ENCODE data around the gene ZMYM3.
"Not testable (repeated sequence)": the region's sequence is repeated elsewhere in the genome, so short reads cannot be mapped to it uniquely, and the experiment has no call there.

The ZMYM3 gene

DNA sequence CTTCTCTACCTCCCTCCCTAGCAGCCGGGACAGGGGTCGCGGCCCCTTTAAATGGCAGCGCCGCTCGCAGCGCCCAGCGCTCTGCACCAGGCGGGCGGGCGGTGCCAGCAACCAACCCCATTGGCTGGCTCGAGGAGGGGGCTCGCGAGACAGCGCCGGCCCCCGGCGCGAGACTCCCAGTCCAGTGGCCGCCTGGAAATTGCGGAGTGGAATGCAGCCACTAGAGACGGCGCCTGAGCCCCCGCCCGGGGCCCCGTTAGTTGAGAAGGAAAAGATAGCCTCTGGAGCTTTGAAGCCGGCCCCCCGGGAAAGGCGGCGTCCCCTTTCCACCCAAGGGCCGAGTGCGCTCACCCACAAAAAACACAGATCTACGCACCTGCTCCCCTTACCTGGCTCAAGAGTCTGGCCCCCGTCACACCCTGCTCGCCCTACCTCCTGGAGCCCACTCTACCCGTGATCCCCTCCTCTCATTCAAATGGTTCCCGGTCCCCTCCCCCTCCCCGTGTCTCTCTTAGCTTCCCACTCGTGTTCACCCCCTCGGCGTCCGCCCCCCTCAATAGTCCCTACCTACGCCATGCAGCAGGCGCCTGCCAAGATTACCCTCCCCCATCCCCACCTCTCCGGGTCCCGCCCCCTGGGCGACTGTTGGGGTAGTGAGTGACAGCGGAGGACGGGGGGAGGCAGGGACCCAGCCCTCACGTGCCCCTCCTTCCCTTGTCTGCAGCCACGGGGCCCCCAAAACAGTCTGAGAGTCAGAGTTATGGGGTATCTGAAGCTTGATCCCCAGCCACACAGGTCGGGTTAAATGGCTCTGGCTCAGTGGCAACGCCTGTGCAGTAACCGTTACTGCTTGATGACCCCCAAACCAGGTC is at the start of gene ZMYM3:
Gene ZMYM3, minus strand, starts transcription at position 49 of the 872 bp plus-strand sequence. CDS start 885 bp downstream, outside the sequence.
- DNase-seq, result peak; percentile 78

DNA sequence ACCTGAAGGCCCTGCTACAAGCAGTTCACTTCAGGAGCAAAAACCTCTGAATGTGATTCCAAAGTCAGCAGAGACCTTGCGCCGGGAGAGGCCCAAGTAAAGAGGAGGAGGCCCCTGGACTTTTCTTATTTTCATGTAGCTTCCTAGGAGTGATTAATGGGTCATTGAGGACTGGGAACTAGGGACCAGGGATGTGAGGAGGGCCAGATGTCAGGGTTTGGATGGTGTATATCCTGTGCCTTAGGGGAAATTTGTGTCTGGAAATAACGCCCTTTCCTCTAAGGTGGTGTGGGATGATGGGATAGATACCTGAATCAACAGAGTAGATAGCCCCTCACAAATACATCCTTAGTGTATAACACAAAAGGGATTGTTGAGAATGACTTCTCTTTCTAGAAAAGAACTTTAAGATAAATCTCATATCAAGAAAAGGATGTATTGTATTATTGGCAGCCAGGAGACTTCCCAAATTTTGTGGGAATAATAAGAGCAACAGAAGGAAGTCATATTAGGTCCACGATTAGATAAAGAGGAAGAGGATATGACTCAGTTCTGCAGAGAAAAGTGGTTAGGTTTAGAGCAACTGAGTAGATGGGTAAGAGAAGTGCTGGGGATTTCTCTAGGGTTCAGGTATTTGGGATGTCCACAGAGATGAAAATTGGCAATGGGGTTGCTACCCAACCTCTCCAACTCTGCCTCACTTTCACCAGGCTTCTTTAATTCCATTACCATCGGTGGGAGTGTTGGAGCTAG is 48.7 kb upstream of the ZMYM3 start:
- no peak for DNase-seq

DNA sequence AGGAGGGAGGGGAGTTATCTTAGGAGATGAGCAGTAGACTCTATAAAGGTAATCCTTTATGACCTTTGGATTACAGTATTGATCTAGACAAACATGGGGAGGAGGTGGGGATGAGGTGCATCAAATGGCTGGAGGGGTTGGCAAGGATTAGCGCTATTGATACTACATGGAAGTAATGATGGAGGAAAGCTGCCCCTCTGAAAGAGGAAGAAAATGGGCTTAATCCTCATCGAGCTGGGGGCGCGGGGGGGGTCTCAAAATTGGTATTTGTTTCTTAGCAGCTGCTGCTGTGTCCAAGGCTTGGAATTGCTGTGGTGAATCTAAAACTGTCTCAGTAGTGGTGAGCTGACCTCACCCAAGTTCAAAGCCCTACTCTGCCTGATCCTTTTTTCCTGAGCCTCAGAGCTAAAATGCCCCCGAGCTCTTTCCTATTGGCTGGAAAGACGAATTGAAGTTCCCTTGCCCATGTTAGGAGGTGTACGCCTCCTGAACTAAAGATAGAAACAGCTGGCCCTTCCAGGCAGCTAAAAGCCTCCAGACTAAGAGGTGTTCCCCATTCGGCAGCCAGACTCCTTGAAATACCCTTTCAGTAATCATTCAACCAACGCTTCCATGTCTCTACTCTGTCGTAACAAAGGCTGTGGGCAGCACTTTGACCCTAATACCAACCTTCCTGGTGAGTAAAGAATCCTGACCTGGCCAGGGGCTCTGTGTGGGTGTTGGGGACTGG is 47.4 kb upstream of the ZMYM3 start, which contains the start of gene ITGB1BP2:
Gene ITGB1BP2, plus strand, starts transcription at position 556 of the 730 bp plus-strand sequence. Its CDS starts 57 bp downstream, at position 613.
- DNase-seq, result no peak

DNA sequence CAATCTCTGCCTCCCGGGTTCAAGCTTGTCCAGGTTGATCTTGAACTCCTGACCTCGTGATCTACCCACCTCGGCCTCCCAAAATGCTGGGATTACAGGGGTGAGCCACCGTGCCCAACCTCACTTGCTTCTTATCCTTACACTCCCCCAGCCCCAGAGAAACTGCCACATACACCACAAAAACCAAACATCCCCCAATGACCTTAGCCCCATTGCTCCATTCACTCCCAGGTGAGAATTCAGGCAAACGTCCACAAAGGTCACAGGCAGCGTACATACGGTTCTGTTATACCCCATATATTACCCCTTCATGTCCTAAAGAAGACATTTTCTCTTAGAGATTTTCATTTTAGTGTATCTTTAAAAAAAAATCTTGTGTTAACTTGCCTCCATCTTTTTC is 46.6 kb upstream of the ZMYM3 start:
- DNase-seq, result not testable (repeated sequence)

DNA sequence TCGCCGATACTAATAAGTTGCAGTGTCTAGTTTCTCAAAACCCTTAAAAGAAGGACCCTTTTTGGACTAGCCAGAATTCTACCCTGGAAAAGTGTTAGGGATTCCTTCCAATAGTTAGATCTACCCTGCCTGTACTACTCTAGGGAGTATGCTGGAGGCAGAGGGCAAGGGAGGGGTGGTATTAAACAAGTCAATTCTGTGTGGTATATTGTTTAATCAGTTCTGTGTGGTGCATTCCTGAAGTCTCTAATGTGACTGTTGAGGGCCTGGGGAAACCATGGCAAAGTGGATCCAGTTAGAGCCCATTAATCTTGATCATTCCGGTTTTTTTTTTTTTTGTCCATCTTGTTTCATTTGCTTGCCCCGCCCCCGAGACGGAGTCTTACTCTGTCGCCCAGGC is 46.1 kb upstream of the ZMYM3 start:
- not testable (repeated sequence) for DNase-seq

DNA sequence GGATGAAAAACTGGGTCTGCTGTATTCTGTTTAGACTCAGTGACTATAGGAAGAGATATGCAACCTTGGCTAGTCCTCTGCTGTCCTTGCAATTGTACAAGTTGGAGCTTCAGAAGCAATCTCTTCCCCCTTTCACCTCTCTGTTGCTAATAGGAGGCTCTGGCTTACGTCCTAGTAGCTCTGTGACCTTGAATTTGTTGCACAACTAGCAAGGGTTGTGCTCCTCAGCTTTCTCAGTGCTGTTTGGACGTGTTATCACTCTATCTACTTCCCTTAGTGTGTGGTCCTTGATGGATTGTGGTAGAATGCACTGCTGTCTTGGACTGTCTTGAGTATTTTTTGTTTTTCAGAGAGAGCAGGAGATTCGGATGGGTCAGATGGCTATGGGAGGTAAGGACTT is 44.2 kb upstream of the ZMYM3 start:
- DNase-seq, result no peak

DNA sequence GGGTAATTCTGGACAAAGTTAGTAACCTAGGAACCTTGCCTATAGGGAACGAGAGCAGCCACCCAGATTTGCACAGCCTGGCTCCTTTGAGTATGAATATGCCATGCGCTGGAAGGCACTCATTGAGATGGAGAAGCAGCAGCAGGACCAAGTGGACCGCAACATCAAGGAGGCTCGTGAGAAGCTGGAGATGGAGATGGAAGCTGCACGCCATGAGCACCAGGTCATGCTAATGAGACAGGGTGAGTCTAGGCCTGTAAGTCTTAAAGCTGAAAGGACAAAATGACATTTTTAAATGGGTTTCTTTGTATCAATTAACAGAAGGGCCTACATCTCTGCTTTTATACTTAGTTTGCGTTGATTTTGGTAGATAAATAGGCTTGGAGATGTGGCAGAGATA is 42.9 kb upstream of the ZMYM3 start:
- no peak for DNase-seq

DNA sequence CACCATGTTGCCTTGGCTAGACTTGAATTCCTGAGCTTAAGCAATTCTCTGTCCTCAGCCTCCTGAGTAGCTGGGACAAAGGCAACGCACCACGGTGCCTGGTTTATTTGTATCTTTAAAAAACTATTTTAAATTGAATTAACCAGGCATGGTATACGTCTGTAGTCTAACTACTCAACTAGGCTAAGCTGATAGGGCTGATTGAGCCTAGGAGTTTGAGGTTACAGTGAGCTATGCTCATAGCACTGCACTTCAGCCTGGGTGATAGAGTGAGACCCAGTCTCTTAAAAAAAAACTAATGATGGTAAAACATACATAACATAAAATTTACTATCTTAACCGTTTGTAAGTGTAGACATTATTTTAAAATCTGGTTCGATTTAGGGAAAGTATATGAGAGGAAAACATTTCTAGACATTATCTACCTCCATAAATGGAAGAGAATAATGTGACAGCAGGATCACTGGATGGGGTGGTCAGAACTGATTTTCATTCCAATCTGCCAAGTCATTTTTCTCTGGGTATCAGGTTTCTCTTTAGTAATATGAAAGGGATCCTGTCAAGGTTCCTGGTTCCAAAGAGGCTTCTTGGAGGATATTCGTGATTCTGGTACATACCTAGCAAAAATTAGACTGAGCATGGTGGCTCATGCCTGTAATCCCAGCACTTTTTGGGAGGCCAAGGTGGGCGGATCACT is 38.9 kb upstream of the ZMYM3 start:
- no peak for DNase-seq

DNA sequence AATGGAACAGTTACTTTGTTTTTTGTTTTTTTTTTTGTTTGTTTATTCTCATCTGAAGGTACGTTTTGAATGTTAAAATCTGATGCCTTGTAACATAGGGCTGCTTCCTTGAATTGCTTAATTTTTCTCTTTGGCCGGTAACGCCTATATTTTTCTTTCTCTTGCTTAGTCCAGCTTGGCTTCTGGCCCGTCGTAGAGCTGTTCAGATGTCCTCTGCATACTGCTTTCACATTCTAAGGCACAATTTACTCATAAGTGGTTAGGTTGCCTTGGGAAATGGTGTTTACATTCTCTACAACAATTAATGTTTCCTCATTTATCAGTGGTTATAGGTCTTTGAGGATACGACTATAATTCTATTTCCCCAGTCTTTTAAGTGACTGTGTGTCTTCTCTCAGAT is 37.4 kb upstream of the ZMYM3 start:
- no peak for DNase-seq

DNA sequence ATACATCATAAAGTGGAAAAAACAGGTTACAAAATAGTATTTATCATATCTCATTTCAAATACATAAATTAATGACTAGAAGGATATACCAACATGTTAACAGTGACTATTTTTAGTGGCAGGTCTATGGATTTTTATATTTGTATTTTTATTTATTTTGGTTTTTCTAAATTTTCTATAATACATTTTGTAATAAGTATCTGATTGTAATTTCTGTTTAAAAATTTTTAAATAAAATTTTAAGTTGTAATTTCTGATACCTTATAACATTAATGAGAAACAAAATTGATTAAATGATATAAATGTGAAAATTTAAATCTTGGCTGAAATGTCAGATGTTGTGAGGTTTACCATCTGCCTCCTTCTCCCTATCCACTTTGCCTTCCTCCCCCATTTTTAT is 32.0 kb upstream of the ZMYM3 start:
- DNase-seq, result no peak

DNA sequence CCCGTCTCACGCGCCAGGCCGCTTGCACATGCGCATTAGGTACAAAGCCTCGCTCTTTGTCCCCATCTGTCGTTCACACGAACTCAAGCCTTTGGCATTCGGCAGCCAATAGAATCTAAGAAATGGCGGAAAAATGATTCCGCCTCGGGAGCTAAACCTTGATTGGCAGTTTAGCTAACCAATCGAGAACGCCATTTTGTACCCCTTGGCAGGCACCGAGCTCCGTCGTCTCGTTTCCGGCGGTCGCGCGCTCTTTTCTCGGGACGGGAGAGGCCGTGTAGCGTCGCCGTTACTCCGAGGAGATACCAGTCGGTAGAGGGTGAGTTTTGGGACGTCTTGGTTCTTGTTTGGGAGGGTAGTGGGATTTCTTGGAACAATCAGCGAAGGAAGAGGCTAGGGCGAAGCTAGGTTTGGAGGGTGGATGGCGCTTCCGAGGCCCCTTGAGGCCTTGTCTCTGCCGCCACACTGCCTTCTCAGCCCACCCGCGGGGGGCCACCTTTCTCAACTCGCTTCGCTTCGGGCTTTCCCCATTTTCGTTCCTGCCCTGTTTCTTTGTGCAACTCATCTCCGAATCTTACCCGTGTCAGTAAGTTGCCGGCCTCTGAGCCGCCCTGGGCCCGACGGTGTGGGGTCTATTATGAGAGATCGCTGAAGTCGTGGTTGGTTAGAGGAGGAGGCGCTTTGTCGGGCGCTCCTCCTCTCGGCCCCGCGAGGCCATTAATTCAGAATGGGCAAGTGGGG is 29.6 kb upstream of the ZMYM3 start, which contains the start of gene NONO:
Gene NONO, plus strand, starts transcription at position 233 of the 741 bp plus-strand sequence. CDS start 7,003 bp downstream, outside the sequence.
- DNase-seq, result peak; percentile 93

DNA sequence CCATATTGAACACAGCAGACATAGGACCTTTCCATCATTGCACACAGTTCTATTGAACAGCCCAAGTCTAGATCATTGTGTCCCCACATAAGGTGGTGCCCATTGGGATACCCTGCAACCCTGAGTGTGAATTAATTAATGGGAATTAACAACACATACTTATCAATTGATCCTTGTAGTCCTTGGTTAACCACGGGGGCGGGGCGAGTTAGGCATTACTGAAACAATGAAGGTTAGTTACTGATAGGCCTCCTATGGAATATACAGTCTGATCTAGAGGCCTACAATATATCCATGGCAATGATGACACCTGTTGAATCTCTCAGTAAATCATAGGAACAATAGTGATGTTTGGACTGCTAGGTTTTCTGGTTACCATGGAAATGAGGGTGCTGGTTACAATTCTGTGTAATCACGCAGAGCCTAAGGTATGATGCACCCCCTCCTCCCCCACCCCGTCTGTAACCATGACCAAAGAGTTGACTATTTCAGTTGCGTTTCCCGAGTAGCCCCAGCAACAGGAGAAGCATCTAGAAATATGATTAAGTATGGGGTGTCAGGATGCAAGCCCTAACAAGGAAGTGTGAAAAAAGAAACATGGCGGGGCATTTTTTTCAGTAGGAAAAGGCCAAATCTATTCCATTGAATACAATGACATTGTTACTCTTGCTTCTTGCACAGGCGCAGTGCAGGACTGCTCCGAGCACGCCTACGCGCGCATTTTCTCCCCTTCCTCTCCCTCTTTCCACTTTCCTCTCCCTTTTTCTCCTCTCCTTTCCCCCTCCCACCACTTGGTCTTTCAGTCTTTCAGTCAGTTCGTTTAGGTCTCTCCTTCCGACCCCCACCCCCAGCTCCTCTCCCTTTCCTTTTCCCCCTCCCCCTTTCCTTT is 28.8 kb upstream of the ZMYM3 start:
- no peak for DNase-seq

DNA sequence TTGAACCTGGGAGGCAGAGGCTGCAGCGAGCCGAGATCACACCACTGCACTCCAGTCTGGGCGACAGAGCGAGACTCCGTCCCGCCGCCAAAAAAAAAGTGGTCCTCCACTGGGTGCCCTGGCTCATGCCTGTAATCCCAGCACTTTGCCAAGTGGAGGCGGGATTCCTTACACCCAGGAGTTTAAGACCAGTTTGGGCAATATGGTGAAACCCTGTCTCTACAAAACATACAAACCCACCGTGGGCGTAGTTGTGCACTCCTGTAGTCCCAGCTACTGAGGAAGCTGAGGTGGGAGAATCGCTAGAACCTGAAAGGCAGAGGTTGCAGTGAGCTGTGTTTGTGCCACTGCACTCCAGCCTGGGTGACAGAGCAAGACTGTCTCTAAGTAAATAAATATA is 27.4 kb upstream of the ZMYM3 start:
- DNase-seq, result not testable (repeated sequence)

DNA sequence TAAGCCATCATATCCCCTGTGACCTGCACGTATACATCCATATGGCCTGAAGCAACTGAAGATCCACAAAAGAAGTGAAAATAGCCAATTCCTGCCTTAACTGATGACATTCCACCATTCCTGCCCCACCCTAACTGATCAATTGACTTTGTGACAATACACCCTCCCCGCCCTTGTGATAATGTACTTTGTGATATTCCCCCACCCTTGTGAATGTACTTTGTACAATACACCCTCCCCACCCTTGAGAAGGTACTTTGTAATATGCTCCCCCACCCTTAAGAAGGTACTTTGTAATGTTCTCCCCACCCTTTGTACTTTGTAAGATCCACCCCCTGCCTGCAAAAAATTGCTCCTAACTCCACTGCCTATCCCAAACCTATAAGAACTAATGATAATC is 18.4 kb upstream of the ZMYM3 start:
- not testable (repeated sequence) for DNase-seq

DNA sequence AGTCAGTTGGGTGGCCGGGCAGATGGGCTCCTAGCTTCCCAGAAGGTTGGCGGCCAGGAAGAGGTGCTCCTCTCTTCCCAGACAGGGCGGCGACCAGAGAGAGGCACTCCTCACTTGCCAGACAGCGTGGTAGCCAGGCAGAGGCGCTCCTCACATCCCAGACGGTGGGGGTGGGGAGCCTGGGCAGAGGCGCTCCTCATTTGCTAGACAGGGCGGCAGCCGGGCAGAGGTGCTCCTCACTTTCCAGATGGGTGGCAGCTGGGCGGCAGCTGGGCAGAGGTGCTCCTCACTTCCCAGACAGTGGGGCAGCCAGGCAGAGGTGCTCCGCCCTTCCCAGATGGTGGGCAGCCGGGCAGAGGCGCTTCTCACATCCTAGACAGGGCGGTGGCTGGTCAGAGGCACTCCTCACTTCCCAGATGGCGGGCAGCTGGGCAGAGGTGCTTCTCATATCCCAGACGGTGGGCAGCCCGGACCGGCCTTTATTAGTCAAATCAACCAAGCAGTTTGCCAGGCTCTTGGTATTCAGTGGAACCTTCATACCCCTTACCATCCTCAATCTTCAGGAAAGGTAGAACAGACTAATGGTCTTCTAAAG is 16.0 kb upstream of the ZMYM3 start:
- DNase-seq, result no peak

DNA sequence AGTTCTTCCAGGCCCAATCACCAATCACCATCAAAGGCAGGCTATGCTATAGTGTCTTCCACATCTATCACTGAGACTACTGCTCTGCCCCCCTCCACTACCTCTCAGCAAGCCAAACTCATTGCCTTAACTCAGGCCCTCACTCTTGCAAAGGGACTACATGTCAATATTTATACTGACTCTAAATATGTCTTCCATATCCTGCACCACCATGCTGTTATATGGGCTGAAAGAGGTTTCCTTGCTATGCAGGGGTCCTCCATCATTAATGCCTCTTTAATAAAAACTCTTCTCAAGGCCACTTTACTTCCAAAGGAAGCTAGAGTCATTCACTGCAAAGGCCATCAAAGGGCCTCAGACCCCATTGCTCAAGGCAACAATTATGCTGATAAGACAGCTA is 14.7 kb upstream of the ZMYM3 start:
- DNase-seq, result not testable (repeated sequence)

DNA sequence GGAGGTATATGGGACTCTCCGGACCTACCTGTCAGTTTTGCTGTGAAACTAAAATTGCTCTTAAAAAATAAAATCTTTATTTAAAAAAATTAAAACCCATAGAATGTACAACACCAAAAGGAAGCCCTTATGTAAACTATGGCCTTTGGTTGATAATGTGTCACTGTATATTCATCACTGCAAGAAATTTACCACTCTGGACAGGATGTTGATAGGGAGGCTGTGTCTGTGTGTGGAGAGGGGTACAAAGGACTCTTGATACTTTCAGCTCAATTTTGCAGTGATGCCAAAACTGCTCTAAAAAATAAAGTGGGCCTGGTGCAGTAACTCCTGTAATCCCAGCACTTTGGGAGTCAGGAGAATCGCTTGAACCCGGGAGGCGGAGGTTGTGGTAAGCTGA is 2.9 kb upstream of the ZMYM3 start:
- no peak for DNase-seq

DNA sequence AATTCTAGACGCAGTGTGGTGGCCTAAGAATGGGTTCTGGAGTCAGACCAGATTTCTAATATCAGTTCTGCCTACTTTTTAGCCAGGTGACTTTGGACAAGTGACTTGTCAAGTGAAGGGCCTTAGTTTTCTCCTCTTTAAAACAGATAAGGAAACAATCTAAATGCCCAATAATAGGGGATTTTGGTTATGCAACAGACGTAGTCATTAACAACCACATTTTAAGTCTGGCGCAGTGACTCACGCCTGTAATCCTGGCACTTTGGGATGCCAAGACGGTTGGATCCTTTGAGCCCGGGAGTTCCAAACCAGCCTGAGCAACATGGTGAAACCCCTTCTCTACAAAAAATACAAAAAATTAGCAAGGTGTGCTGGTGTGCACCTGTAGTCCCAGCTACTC is 2.1 kb upstream of the ZMYM3 start:
- no peak for DNase-seq

DNA sequence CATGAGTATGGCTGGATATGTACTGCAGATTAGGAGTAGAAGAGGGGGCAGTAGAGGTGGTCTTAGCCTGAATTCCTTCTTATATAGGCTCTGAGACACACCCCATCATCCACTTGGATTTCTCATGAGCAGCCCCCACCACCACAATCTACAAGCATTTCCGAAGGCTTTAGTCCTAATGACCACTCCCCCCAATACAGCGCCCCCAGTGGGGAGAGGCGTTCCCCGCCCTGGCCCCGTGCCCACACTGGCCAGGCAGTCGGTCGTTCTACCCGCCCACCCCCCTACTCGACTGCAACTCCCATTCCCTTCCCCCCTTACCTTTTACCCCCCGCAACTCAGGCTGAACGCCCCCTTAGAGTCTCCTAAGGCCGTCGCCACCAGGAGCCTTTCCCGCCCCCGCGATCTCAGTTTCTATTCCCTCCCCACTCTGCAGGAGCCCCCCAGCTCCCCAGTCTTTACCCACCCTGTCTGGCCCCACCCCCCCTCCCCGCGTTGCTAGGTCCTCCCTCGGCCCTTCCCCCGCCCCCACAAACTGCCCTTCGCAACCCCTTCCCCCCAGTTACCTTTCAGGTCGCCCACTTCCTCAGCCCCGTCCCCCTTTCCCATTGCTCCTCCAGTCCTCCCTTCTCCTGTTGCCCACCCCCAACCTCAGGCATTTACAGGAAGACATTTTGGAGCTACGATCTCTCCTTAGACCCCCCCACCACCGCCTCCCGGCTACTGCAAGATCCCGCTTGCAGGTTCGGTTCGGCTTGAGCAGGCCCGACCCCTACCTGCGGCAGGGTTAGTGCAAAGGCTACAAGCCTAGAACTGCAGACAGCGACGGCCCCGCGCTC is 468 bp downstream of the ZMYM3 start:
- no peak for DNase-seq

Measured in GDM1 (cell line).